DND-41 (cell line): Measurements from ENCODE around the gene NOL3.
A peak's percentile ranks its signal among the peaks of the same experiment; 100 is the strongest.
"Not testable (repeated sequence)": the region's sequence is repeated elsewhere in the genome, so short reads cannot be mapped to it uniquely, and the experiment has no call there.

ENCODE experiments used
- ATAC-seq: fragments of 200-7000 bp; cut with Tn5 transposase; 3 replicates; pipeline ENCODE4 v1.9.1; 2021; ENCODE audit warnings: low read depth; ENCODE audit not compliant: insufficient read depth
- DNase-seq: peaks from one replicate; pipeline ENCODE4 v3.0.0-alpha.2; 2020
- H2AFZ ChIP-seq: 2 replicates; pipeline ENCODE4 v1.6.0; 2012; ENCODE audit warnings: low read depth, low read length
- H3K27ac ChIP-seq: 2 replicates; pipeline ENCODE4 v1.5.1; 2012; ENCODE audit warnings: low read length, inconsistent platforms
- H3K27me3 ChIP-seq: fragments of 200-600 bp; sonication (generic); 2 replicates; pipeline ENCODE4 v1.6.0; 2012; ENCODE audit warnings: low read length, mild to moderate bottlenecking, inconsistent platforms; ENCODE audit not compliant: insufficient read depth, poor library complexity
- H3K36me3 ChIP-seq: 2 replicates; pipeline ENCODE4 v1.5.1; 2012; ENCODE audit warnings: low read length, inconsistent platforms; ENCODE audit not compliant: insufficient read depth
- H3K4me1 ChIP-seq: 2 replicates; pipeline ENCODE4 v1.5.1; 2012; ENCODE audit warnings: mild to moderate bottlenecking, low read length; ENCODE audit not compliant: insufficient read depth
- H3K4me2 ChIP-seq: 2 replicates; pipeline ENCODE4 v1.6.0; 2012; ENCODE audit warnings: mild to moderate bottlenecking, moderate library complexity, low read length, inconsistent platforms; ENCODE audit not compliant: insufficient read depth
- H3K4me3 ChIP-seq, 2 experiments: fragments of 200-600 bp in 1 of 2; shearing (Covaris generic) in 1 of 2; 2 replicates each; pipeline ENCODE4 v1.5.1; 2012 to 2016; ENCODE audit warnings: inconsistent platforms in 2 of 2, low read length in 2 of 2, mild to moderate bottlenecking in 2 of 2, low read depth in 1 of 2, moderate library complexity in 1 of 2
- H3K79me2 ChIP-seq: 2 replicates; pipeline ENCODE4 v1.6.0; 2012; ENCODE audit warnings: low read length, inconsistent platforms; ENCODE audit not compliant: insufficient read depth
- H3K9ac ChIP-seq: 2 replicates; pipeline ENCODE4 v1.6.0; 2012; ENCODE audit warnings: low read depth, mild to moderate bottlenecking, inconsistent platforms, low read length, moderate library complexity
- H3K9me3 ChIP-seq: 2 replicates; pipeline ENCODE4 v1.5.1; 2012; ENCODE audit warnings: low read length, moderate library complexity, mild to moderate bottlenecking, inconsistent platforms; ENCODE audit not compliant: insufficient read depth, severe bottlenecking
- H4K20me1 ChIP-seq: 2 replicates; pipeline ENCODE4 v1.6.0; 2012; ENCODE audit warnings: low read length; ENCODE audit not compliant: insufficient read depth
- EZH2 ChIP-seq: IDR thresholded peaks from 3 replicates; pipeline ENCODE4 v1.6.1; 2012; ENCODE audit warnings: borderline replicate concordance, low read depth, mild to moderate bottlenecking, moderate library complexity, low read length, inconsistent platforms; ENCODE audit not compliant: severe bottlenecking
- TF ChIP-seq, protein P1 (sequence below): IDR thresholded peaks from 2 replicates; pipeline ENCODE4 v1.5.1; 2012; ENCODE audit warnings: borderline replicate concordance, low read length, moderate library complexity, mild to moderate bottlenecking; ENCODE audit not compliant: poor library complexity, severe bottlenecking; ENCODE audit errors: extremely low read depth

The NOL3 gene

DNA sequence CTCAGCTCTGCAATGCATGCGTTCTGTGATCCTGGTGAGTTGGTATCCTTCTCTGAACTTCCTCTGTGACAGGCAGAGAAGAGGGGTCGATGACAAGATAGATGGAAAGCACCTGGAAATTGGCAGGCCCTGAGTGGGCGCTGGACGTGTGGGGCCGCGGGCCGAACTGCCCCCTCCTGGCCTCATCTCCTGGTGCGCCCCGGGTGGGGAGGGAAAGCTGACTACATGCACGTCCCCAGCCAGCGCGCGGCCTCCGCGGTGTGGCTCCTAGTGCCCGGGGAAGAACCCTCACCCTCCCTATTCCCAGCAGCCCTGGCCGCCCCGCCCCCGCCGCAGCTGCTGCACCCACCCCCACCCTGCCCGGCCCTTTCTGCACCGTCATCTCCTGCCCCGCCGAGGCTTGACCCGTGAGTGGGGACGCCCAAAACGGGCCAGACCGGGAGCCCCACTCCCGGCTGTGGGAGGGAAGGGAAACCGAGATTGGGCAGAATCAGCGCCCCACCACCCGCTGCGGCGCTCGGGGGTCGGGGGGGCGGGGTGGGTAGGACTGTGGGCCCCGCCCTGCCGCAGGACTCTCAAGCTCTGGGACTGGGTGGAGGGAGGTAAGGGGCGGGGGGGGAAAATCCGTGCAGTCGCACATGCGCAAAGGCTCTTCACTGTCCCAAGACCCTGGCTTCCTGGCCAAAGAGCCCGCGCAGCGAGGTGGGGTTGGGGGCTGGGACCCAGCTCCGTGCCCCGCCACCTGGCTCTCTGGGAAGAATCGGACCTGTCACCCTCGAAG, at the start of gene NOL3:
Gene NOL3, plus strand, starts transcription at position 371 of the 781 bp plus-strand sequence.
- Histone ChIP-seq H4K20me1 (peaks cover 10% of the 10 kb centered on the region), H3K27ac (no peak within 1 kb of the TSS), H3K9ac (peak within 1 kb of the TSS; percentile 45), H3K27me3 (peaks cover 3% of the 10 kb centered on the region), H2AFZ (peak within 1 kb of the TSS; percentile 40), H3K4me2 (peak within 1 kb of the TSS; percentile 63), H3K36me3 (no peaks in the 10 kb centered on the region), H3K79me2 (no peaks in the 10 kb centered on the region), H3K9me3 (no peaks in the 10 kb centered on the region), H3K4me3 (peak within 1 kb of the TSS in 1 of 2 experiments; percentile 50; a peak in 2 of 4 replicates), H3K4me1 (peaks cover 31% of the 10 kb centered on the region)
- TF ChIP-seq, protein P1, sequence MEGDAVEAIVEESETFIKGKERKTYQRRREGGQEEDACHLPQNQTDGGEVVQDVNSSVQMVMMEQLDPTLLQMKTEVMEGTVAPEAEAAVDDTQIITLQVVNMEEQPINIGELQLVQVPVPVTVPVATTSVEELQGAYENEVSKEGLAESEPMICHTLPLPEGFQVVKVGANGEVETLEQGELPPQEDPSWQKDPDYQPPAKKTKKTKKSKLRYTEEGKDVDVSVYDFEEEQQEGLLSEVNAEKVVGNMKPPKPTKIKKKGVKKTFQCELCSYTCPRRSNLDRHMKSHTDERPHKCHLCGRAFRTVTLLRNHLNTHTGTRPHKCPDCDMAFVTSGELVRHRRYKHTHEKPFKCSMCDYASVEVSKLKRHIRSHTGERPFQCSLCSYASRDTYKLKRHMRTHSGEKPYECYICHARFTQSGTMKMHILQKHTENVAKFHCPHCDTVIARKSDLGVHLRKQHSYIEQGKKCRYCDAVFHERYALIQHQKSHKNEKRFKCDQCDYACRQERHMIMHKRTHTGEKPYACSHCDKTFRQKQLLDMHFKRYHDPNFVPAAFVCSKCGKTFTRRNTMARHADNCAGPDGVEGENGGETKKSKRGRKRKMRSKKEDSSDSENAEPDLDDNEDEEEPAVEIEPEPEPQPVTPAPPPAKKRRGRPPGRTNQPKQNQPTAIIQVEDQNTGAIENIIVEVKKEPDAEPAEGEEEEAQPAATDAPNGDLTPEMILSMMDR, result no peak
- no peak for TF ChIP-seq EZH2
- DNase-seq (peak; percentile 66), ATAC-seq (peak; percentile 66)

DNA sequence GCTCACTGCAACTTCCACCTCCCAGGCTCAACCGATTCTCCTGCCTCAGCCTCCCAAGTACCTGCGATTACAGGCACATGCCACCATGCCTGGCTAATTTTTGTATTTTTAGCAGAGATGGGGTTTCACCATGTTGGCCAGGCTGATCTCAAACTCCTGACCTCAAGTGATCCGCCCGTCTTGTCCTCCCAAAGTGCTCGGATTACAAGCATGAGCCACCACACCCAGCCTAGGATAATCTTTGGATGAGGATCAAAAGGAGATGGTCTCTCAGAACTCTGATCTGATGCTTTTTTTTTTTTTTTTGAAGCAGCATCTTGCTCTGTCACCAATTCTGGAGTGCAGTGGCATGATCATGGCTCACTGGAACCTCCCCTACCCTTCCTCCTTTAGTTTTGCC, 47.5 kb upstream of the NOL3 start:
- not testable (repeated sequence) for H3K4me3 ChIP-seq, H3K4me2 ChIP-seq, H3K27ac ChIP-seq, H3K4me1 ChIP-seq, H3K9ac ChIP-seq, H2AFZ ChIP-seq, H4K20me1 ChIP-seq, H3K9me3 ChIP-seq, ATAC-seq, H3K27me3 ChIP-seq, DNase-seq
- Histone ChIP-seq H3K79me2 (peaks cover 20% of the 10 kb centered on the region), H3K36me3 (peaks cover 59% of the 10 kb centered on the region)

DNA sequence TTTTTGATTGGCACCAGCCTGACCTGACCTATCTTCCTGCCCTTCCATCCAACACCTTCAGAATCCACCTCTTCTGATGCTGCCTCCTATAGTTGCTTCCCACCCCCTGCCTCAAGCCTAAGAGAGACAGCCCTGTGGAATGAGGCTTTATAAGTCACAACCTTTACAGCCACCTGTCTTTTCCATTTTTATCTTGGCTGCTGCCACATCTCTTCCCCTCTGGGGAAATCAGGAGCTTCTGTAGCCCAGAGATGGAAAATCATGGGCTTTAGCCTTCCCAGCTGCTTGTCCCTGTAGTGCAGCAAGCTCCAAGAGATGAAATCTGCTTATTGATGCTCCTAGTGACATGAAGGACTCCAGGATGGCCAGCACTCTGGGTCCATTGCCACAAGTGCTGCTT, 41.9 kb upstream of the NOL3 start:
- no peak overlapping the region for H3K9ac ChIP-seq
- ATAC-seq, result no peak
- H3K9me3 ChIP-seq, result no peaks in the 10 kb centered on the region
- no peaks in the 10 kb centered on the region for H3K27me3 ChIP-seq
- H3K4me3 ChIP-seq, result no peak overlapping the region
- no peak overlapping the region for H2AFZ ChIP-seq
- H3K79me2 ChIP-seq, result no peaks in the 10 kb centered on the region
- no peak overlapping the region for H3K27ac ChIP-seq
- H4K20me1 ChIP-seq, result no peaks in the 10 kb centered on the region
- DNase-seq, result no peak
- H3K4me1 ChIP-seq, result no peaks in the 10 kb centered on the region
- no peak for TF ChIP-seq EZH2
- TF ChIP-seq, protein P1, result no peak
- peaks cover 60% of the 10 kb centered on the region for H3K36me3 ChIP-seq
- H3K4me2 ChIP-seq, result no peak overlapping the region

DNA sequence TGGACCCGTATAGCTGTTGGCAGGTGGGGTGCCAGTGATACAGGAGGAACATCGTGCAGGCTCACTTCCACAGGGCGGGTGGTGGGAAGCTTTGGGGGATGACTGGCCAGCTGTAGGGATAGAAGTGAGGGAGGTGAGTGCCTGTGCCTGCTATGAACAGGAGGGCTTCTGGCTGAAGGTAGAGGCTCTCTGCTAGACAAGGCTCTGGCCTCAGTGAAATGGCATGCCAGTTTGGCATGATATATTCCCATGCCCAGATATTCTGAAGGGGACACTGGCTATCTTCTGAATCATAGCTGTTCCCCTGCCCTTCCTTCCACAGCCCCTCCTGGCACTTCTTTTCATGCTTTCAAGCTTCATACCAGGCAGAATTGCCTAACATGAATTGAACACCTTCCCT, 41.5 kb upstream of the NOL3 start:
- ATAC-seq (no peak), DNase-seq (no peak)
- no peak for TF ChIP-seq EZH2
- TF ChIP-seq, protein P1, result no peak
- Histone ChIP-seq H2AFZ (no peak overlapping the region), H3K4me3 (no peak overlapping the region), H3K4me1 (no peaks in the 10 kb centered on the region), H3K4me2 (no peak overlapping the region), H3K36me3 (peaks cover 58% of the 10 kb centered on the region), H3K27ac (no peak overlapping the region), H3K79me2 (no peaks in the 10 kb centered on the region), H4K20me1 (no peaks in the 10 kb centered on the region), H3K9me3 (no peaks in the 10 kb centered on the region), H3K9ac (no peak overlapping the region), H3K27me3 (no peaks in the 10 kb centered on the region)
